Esophagus squamous epithelium (tissue), 4 donors: ENCODE data around the gene TRIM62.

Source experiments
- POLR2A ChIP-seq, 4 donors: fragments of 450-650 bp; IDR thresholded peaks; one replicate each; pipeline ENCODE4 v1.6.1; 2017; ENCODE audit warnings: antibody characterized with exemption in 4 of 4, mild to moderate bottlenecking in 4 of 4, moderate library complexity in 3 of 4
- TF ChIP-seq, protein P1 (sequence below), 6 experiments: fragments of 450-650 bp in 4 of 6; fragments of 200-600 bp in 2 of 6; sonication (generic) in 2 of 6; IDR thresholded peaks; one replicate each; pipeline ENCODE4 v1.5.1; 2016 to 2019; ENCODE audit warnings: antibody characterized with exemption in 6 of 6, mild to moderate bottlenecking in 4 of 6, moderate library complexity in 4 of 6

DNA sequence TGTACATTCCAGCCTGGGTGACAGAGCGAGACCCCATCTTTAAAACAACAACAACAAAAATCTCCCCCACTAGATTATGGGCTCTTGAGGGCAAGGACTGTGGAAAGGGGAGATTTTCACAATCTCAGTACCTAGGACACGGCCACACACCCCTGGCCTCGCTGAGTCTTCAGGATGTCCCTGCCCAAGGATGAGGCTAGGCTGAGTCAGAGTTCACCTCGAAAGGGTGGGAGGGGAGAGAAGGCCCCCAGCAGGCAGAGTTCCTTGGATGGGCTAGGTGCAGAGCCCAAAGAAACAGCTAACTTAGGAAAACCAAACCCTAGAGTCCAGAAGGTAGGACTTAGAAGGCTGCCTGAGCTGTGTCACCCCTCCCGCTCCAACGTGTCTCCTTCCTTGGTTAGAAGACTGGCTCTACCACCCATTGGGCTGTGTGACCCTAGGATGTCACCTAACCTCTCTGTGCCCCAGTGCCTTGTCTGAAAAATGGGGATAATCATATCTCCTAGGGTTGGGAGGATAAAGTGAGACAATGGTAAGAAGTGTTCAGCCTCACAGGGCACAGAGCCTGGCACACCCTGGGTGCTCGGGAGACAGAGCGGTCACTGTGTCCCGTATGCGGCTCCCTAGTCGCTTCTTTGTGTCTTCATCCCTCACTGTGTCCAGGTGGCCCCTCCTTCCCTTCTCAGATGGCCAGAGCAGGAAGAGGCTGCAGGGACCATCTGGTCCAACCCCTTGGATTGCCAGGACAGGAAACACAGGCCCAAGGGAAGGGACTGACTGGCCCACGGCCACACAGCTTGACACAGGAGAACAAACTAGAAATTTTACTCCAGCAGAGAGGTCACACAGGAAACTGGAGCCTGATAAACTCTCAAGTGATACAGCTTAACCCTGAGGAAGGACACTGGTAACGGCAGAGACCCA is 11.2 kb downstream of the TRIM62 start:
- TF ChIP-seq, protein P1, sequence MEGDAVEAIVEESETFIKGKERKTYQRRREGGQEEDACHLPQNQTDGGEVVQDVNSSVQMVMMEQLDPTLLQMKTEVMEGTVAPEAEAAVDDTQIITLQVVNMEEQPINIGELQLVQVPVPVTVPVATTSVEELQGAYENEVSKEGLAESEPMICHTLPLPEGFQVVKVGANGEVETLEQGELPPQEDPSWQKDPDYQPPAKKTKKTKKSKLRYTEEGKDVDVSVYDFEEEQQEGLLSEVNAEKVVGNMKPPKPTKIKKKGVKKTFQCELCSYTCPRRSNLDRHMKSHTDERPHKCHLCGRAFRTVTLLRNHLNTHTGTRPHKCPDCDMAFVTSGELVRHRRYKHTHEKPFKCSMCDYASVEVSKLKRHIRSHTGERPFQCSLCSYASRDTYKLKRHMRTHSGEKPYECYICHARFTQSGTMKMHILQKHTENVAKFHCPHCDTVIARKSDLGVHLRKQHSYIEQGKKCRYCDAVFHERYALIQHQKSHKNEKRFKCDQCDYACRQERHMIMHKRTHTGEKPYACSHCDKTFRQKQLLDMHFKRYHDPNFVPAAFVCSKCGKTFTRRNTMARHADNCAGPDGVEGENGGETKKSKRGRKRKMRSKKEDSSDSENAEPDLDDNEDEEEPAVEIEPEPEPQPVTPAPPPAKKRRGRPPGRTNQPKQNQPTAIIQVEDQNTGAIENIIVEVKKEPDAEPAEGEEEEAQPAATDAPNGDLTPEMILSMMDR (IDR thresholded peaks at IDR 0.05) = no peak
- TF ChIP-seq POLR2A (IDR thresholded peaks at IDR 0.05) = no peak
